Stimulated activated CD4-positive, alpha-beta T cell treated with anti-CD3 and anti-CD28 coated beads, Interleukin-1b, Interleukin-23, amount 100 ng/mL, for 4 hours (primary cell): ENCODE measurements around the gene RANGAP1.

ENCODE experiments used
- DNase-seq, 2 donors: peaks; one replicate each; pipeline ENCODE4 v3.0.0-alpha.2; 2020; ENCODE audit warnings: low read depth in 2 of 2

RANGAP1 gene

DNA sequence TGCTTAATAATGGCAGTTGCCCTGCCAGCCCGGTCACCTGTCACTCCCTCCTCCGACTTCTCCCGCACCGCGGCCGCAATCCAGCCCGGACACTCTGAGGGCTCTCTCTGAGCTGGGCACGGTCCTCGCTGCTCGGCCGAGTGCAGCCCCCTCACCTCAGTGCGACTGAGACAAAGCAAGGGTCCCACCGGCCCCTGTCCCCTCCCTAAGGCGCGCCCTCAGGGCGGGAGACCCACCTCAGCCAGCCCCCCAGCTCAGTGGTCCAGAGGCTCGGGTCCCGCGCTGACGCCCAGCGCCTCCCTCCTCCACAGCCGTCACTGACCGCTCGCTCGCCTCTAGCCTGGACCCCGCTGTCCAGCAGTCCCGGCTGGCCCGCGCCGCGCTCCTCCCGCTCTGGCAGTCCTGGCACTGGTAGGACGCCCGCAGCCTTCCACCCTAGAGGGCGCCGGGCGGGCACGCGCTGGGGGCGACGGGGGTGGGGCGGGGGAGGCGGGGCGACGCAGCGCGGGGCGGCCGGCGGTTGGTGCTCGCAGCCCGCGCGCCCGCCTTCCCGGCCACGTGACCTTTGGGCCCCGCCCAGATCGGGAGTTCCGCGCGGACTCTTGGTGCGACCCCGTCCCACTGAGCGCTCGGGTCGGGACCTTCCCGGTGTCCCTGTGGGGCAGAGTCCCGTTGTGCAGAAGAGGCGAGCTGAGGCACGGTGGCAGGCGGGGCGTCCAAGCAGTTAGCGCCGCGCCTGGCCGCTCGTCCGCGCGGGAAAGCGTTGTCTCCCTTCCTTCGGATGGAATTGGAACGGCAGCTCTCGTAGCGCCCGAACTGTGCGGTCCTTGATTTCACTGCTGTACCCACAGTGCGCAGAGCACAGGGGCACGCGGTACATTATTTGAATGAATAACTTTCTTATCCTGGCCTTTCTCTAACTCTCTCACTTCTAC, 88.7 kb downstream of the RANGAP1 start:
- peak; percentile 72 to 87 for DNase-seq
